HFF-Myc (cell line): Measurements from ENCODE around the gene C1orf21.

Experiments used
- DNase-seq: peaks from one replicate; pipeline ENCODE4 v3.0.0-alpha.2; 2011; ENCODE audit warnings: low read depth; ENCODE audit errors: extremely low read depth
- H3K4me3 ChIP-seq: replicated peaks from 2 replicates; pipeline ENCODE4 v1.5.1; 2011; ENCODE audit warnings: low read depth, mild to moderate bottlenecking, control low read depth, low read length
- TF ChIP-seq, protein P1 (sequence below): IDR thresholded peaks from 2 replicates; pipeline ENCODE4 v1.5.1; 2012; ENCODE audit warnings: mild to moderate bottlenecking, low read depth, low read length, control low read depth; ENCODE audit errors: missing control alignments

C1orf21 gene

DNA sequence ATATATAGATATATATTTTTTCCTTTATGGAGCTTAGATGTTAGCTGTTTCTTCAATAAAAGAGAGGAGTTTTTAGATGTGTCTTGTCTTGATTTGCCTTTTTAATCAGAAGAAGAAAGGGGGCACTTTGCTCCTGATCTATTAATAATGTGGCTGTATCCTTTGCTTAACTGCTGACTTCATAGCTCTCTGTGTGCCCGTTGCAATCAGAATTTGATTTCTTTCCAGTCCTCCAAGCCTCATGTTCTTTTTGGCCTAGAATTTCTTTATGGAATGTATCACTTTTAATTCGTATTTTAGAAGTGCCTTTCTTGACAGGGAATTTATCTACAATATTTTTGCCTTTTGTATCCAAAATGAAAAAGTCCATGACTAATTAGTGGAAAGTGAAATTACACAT lies 85.3 kb downstream of the C1orf21 start:
- TF ChIP-seq, protein P1, sequence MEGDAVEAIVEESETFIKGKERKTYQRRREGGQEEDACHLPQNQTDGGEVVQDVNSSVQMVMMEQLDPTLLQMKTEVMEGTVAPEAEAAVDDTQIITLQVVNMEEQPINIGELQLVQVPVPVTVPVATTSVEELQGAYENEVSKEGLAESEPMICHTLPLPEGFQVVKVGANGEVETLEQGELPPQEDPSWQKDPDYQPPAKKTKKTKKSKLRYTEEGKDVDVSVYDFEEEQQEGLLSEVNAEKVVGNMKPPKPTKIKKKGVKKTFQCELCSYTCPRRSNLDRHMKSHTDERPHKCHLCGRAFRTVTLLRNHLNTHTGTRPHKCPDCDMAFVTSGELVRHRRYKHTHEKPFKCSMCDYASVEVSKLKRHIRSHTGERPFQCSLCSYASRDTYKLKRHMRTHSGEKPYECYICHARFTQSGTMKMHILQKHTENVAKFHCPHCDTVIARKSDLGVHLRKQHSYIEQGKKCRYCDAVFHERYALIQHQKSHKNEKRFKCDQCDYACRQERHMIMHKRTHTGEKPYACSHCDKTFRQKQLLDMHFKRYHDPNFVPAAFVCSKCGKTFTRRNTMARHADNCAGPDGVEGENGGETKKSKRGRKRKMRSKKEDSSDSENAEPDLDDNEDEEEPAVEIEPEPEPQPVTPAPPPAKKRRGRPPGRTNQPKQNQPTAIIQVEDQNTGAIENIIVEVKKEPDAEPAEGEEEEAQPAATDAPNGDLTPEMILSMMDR = no peak
- no peak overlapping the region for H3K4me3 ChIP-seq
- DNase-seq = no peak

DNA sequence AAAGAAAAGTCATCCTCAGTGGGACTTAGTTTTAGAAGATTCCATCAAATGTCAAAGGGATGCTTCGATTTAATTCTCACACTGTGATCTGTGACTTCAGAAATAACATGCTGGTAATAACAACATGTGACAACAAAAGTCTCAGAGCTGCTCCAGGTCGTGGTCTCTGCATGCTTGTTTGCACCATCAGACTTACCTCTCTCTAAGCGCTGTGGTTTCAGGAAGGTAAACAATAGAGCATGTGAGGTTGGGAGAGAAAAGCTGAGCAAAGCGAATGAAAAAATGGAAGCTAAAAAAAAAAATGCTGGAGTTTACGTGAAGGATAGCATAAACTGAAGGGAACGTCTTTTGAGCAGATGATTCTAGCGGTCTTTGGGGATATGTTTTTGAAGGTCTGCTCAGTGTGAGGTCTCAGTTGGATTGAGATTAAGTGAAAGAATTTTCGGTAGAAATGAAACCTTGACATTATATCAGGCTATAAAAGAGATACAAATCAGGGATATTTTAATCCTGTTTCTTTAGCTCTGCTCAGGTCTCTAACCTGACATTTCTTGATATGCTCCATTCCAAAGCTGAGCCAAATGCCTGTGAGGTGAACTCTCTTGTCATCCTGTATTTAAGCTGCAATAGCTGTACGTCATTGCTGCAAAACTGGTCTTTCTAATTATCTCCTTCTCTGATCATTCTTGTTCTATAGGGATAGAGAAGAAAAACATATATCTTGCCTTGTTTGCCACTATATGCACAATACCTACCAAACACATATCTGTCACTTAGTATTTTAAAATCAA lies 86.5 kb downstream of the C1orf21 start:
- TF ChIP-seq, protein P1 = no peak
- DNase-seq = no peak
- no peak overlapping the region for H3K4me3 ChIP-seq

DNA sequence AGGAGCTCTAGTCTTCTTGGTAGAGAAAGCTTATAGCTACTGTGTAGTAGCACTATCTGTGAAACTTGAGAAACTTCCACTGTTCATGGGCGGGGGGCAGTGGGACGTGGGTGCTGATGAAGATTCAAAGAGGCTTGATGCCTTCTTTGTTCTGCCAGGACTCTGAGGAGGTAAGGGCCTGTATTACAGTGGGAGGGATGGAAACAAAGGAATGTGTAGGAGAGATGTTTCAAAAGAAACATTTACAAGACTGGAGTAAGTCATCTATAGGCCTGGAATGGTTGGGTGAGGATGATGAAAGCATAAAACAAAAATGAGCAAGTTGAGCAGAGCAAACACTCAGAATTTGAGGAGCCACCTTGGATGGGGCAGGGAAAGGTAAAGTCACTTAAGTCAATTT lies 89.4 kb downstream of the C1orf21 start:
- TF ChIP-seq, protein P1 = no peak
- no peak for DNase-seq
- H3K4me3 ChIP-seq = no peak overlapping the region

DNA sequence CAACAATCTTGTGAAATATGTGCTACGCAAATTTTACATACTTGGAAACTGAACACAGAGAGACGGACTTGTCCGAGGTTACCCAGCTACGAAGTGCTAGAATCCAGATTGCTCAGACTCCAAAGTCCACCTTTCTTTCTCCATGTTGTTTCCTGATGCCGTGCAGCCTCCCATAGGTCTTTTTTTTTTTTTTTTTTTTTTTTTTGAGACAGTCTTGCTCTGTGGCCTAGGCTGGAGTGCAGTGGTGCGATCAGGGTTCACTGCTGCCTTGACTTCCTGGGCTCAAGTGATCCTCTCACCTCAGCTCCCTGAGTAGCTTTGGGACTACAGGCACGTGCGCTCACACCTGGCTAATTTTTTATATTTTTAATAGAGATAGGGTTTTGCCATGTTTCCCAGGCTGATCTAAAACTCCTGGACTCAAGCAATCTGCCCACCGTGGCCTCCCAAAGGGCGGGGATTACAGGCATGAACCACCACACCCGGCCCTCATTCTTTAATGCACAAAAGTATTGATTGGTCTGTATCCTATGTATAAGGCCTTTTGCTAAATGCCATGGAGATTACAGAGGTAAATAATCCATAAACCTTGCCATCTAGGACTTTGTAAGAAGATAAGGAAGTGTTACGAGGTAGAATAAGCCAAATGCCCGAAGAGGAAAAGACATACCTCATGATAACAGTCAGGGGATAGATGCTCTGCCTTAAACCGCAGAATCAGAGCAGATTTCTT lies 92.8 kb downstream of the C1orf21 start:
- H3K4me3 ChIP-seq = no peak overlapping the region
- DNase-seq = no peak
- TF ChIP-seq, protein P1 = no peak

DNA sequence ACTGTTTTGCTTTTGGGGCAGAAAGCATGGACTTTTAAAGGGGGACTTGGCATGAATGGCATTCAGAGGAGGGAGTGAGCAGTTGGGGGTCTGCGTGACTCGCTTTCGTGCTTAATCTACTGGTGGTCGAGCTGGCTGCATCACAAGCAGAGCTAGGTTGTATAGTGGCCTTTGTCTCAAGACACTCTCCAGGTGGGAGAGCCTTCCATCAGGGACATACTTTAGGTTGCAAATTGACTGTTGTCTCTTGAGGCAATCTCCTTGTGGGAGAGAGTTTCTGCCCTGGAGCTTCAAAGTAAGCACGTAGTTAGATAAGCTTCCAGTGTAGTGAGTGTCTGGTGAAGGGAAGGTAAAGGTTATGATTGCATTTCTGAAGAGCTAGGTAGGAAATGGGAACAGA lies 93.9 kb downstream of the C1orf21 start:
- DNase-seq = no peak
- no peak overlapping the region for H3K4me3 ChIP-seq
- TF ChIP-seq, protein P1 = no peak

DNA sequence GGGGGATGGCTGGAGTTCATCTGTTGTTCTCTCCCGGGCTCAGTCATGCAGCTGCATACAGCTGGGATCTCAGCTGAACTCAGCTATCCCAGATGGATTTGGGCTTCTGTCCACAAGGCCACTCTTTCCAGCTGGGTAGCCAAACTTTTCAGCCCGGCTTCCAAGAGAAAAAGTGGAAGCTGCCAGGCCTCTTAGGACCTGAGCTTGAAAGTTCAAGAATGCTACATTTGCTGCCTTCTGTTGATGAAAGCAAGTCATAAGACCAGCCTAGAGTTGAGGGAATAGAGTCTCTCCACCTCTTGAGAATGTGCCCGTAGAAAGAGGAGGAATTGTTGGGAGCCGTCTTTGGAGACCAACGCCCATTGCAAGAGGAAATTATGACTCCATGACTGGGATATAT lies 95.3 kb downstream of the C1orf21 start:
- TF ChIP-seq, protein P1 = no peak
- H3K4me3 ChIP-seq = no peak overlapping the region
- no peak for DNase-seq
